ENCODE results near the gene ETV6.

ETV6 gene

GRCh38 chr12:11743423-11744409 lies 94.2 kb downstream of the ETV6 start:
- no peak overlapping the region for H3K4me3 ChIP-seq (replicated peaks in 1 of 2; ENCODE audit: low read depth in 2 of 2, low read length in 2 of 2)
- TF ChIP-seq CTCF (IDR thresholded peaks at IDR 0.05; ENCODE audit: low read depth, low read length), result no peak
- no peak for DNase-seq (ENCODE audit: low read depth in 2 of 2)

GRCh38 chr12:11744410-11744801 lies 94.9 kb downstream of the ETV6 start:
- no peak overlapping the region for H3K4me3 ChIP-seq (replicated peaks in 1 of 2; ENCODE audit: low read depth in 2 of 2, low read length in 2 of 2)
- no peak for TF ChIP-seq CTCF (IDR thresholded peaks at IDR 0.05; ENCODE audit: low read depth, low read length)
- DNase-seq (ENCODE audit: low read depth in 2 of 2), result no peak

GRCh38 chr12:11745113-11745512 lies 95.6 kb downstream of the ETV6 start:
- no peak overlapping the region for H3K4me3 ChIP-seq (replicated peaks in 1 of 2; ENCODE audit: low read depth in 2 of 2, low read length in 2 of 2)
- no peak for DNase-seq (ENCODE audit: low read depth in 2 of 2)

GRCh38 chr12:11746024-11746771 lies 96.7 kb downstream of the ETV6 start:
- peak in 1 of 2 donors; percentile 54 for DNase-seq (ENCODE audit: low read depth in 2 of 2)
- TF ChIP-seq CTCF (IDR thresholded peaks at IDR 0.05; ENCODE audit: low read depth, low read length), result no peak
- no peak overlapping the region for H3K4me3 ChIP-seq (replicated peaks in 1 of 2; ENCODE audit: low read depth in 2 of 2, low read length in 2 of 2)

More at GRCh38 chr12:11745113-11745512, 95.6 kb downstream of the ETV6 start:
- TF ChIP-seq CTCF (IDR thresholded peaks at IDR 0.05; ENCODE audit: low read depth, low read length), result no peak

GRCh38 chr12:11746940-11747716 lies 97.7 kb downstream of the ETV6 start:
- TF ChIP-seq CTCF (IDR thresholded peaks at IDR 0.05; ENCODE audit: low read depth, low read length), result no peak
- DNase-seq (ENCODE audit: low read depth in 2 of 2), result no peak
- H3K4me3 ChIP-seq (replicated peaks in 1 of 2; ENCODE audit: low read depth in 2 of 2, low read length in 2 of 2), result no peak overlapping the region

- DNase-seq (ENCODE audit: low read depth in 2 of 2), result no peak
- TF ChIP-seq CTCF (IDR thresholded peaks at IDR 0.05; ENCODE audit: low read depth, low read length), result no peak
- H3K4me3 ChIP-seq (replicated peaks in 1 of 2; ENCODE audit: low read depth in 2 of 2, low read length in 2 of 2), result no peak overlapping the region
Observed at GRCh38 chr12:11747969-11748368, 98.5 kb downstream of the ETV6 start.

All from cardiac fibroblast (primary cell).